ENCODE data around the gene VGLL4.
"Not testable (repeated sequence)": the region's sequence is repeated elsewhere in the genome, so short reads cannot be mapped to it uniquely, and the experiment has no call there.

Gene VGLL4

GRCh38 chr3:11546657-11547302, 96.9 kb downstream of the VGLL4 start:
- no peak for DNase-seq

GRCh38 chr3:11545186-11545851, 98.4 kb downstream of the VGLL4 start:
- DNase-seq = no peak

GRCh38 chr3:11544412-11545181, 99.1 kb downstream of the VGLL4 start:
- no peak for DNase-seq

DNA sequence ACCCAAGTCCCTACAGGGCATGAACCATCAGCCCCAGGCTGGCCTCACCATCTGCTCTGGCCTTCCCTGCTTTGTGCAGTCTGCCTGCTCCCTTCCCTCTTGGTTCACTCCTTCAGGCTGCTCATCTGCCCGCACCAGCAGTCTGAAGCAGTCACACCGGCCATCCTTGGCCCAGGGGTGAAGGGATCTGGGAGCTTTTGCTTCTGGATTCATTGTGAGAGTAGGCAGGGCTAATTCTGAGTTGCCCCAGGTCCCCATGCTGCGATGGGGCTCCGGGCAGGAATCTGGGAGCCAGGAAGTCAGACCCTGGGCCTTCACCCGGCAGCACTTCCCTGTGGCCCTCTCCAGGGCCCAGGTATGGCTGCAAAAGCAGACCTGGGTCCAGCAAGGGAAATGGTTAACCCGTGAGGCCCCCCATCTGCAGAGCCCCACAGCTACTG, 99.7 kb downstream of the VGLL4 start:
- no peak for DNase-seq

DNA sequence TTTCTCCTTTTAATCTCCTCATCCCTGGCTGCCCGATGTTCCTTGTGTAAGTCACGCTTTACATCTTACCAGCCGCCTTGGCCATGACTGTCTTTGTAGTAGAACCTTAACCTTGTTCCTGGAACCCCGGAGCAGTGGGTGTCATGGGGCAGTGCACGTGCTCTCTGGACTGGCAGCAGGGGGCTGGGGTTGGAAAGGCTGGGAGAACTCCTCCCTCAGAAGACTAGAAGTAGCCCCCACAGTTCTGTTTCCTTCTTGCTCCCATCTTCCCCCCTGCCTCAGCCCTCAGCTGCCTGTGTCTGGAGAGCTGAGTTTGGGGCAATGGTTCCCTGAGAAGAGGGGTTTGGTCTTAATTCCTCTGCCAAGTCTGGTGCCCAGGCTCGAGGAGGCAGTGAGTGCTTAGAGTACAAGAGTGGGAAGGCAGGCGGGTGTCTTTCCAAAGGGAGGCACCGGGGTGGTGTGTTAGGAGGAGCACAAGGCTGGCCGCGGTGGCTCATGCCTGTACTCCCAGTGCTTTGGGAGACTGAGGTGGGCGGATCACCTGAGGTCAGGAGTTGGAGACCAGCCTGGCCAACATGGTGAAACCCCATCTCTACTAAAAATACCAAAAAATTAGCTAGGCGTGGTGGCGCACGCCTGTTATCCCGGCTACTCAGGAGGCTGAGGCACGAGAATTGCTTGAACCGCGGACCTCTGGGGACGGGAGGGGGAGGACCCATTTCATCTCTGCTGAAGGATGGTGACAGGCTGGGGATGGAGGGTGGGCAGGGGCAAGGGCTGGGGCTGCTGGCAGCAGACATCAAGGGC, 100.4 kb downstream of the VGLL4 start:
- no peak for DNase-seq

DNA sequence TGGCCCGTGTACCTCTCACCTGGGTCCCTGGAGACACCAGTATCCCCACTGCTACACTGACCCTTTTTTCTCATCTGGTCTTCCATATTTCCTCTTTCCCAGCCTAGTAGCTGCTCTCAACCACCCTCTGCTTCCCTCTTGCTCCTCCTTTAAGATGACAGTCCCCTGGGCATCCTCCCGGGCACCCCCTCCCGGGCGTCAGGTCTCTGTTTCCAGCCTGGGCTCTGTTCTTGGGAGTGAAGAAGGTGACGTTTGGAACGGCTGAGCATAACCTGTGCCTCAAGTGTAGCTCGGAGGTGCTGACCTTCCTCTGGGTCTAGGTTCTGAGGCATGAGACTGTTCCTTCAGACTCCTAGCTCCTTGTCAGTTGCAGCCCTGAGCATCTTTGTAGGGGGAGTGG, 101.2 kb downstream of the VGLL4 start:
- no peak for DNase-seq

- no peak for DNase-seq
Observed at GRCh38 chr3:11541321-11542303, 102.1 kb downstream of the VGLL4 start.

DNA sequence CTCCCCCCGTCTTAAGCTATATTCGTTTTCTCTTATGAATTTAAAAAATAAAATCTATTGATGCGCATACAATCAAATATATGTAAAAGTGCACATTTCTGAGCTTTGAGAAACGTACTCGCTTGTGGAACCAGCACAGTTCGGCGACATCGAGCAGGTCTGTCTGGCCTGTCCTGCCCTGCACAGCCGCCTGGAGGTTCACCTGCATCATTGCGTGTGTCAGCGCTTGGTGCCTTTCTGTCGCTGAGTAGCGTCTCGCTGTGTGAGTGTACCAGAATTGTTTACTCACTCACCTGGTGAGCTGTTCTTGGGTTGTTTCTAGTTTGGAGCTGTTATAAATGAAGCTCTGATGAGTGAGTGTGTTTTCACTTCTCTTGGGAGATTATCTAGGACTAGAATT, 104.0 kb downstream of the VGLL4 start:
- DNase-seq = no peak

GRCh38 chr3:11539218-11539617, 104.5 kb downstream of the VGLL4 start:
- no peak for DNase-seq

- no peak for DNase-seq
Observed at GRCh38 chr3:11538581-11538980, 105.1 kb downstream of the VGLL4 start.

- DNase-seq = no peak
Observed at GRCh38 chr3:11536936-11537612, 106.6 kb downstream of the VGLL4 start.

- no peak for DNase-seq
Observed at GRCh38 chr3:11536132-11536935, 107.4 kb downstream of the VGLL4 start.

DNA sequence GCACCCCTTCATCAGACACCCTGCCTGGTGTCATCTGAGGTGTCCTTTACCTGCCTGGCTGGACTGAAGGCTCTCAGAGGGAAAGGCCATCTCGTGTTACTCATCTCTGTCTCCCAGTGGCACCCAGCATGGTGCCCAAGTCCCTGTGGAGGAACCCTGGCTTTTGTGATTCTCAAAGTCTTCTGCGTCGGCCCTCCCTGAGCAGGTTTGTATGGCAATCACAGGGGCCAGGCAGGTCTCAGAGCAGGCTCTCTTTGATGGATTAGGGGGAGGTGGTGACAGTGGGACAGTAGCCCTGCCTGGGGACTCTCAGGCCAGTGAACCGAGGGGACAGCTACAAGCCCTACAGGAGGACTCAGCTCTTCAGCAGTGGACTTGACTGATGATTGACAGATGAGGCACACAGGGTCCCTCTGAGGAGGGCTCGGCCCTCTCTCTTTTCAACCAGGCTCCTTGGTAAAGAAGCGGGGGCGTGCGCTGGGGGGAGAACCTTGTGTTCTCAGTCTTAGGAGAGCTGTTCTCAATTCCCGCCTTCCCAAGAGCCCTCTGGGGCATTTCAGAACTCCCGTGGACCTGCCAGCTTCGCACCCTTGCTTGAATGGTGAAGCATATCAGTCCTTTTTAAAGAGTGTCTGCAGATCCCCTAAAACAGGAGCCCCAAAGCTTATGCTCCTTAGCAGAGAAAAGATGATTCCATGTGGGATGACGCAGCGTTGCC, 108.3 kb downstream of the VGLL4 start:
- no peak for DNase-seq

GRCh38 chr3:11534793-11535101, 109.0 kb downstream of the VGLL4 start:
- DNase-seq = no peak

DNA sequence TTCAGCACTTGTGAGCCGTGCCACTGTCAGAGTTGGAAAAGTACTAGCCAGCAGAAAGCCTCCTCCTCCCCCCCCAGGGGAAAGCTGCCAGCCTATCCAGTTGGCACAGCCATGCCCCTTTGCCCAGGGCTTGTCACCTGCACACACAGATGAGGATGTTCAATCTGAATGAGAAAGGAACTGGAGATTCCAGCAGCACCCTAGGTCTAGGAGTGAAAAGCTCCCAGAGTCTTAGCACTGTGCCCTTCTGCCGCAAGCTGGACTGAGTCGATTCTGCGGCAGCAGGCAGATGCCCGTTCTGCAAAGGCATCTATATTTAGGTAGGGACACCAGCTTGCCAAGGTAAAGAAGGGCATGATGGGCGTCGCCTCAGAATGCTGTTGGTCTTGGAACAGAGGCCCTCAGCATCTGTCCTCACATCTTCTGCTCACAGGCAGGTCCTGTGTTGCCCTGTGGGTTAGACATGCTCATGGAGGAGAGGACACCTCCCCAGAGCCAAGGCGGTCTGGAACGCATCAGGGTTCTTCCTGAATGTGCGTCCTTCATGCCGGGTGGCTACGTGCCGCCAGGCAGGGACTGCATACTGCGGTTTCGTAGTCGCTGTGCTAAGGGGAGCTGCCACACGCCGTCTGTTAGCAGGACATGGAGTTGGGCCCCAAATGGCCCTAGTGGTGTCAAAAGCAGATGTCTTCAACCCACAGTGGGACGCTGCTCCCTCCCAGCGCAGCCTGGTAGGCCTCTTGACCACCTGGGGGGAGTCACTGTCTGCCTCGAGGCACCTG, 109.5 kb downstream of the VGLL4 start:
- DNase-seq = no peak

DNA sequence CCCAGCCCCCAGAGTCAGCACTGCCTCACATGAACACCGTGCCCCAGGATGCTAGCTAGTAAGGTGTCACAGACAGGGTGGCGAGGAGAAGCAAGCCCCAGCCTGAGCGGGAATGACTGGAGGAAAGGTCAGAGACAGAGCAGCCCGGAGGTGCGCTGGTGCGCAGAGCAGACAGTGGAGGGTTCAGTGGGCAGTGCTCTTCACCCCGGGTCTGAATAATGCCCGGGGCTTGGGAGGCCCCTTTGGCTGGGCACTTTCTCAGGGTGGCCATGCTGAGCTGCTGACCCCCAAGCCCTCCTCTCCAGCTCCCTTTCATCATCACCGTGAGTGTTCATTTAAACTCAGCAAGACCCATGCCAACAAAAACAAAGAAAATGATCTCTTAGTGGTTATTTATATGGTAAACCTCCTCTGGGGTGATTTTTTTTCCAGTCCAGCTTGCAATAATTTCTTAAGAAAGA, 110.8 kb downstream of the VGLL4 start:
- no peak for DNase-seq

DNA sequence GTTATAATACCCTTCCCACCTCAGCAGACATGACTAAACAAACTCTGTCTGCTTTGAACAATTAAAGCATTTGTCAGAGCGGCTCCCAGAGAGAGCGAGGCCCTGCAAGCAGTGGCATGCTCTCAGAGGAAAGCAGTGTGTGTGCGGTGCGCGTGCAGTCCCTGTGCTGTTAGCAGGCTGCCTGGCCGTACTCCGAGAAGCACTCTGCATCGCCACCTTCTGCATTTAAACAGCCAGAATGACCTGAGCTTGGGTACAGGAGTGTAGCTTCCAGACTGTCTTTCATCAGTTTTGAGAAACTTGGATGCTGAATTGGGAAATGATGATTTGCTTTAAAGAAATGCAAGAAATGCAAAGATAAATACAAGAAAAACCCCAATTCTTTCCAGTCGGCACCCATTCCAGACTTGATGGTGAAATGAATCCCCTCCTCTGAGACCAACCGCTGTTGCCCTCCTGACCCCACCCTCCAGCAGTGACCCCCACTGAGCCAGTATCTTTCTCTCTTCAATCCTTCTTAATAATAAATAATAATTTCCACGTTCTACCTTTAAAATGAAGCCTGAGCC, 113.5 kb downstream of the VGLL4 start:
- no peak for DNase-seq

DNA sequence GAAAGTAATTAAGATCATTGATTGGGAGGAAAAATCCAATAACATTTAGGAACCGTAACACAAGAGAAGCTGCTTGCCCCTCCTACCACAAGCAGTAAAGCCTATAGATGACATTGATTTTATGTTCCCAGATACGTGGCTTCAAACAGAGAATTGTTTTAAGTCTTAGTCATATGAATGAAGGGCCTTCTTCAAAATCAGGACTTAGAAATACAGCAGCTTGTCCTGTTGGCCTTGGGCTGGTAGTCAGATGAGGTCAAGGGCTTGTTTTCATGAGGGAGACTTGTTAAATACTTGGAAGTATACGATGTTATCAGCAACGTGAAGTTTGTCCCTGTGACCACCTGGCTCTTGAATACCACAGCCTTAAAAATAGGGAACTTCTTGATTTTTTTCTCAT, 114.4 kb downstream of the VGLL4 start:
- no peak for DNase-seq

GRCh38 chr3:11526121-11526520, 117.6 kb downstream of the VGLL4 start:
- DNase-seq = not testable (repeated sequence)
